ENCODE results near the gene FNBP1L. TPM values are rescaled to one million over a fixed set of nuclear protein-coding genes. Genes with fewer than 3 reads are reported as not detected.

FNBP1L gene
- total RNA-seq, 2 experiments from 2014 or later: 0.13 TPM

GRCh38 chr1:93483200-93483599 lies 35.3 kb downstream of the FNBP1L start:
- H3K4me1 ChIP-seq (ENCODE audit: insufficient read depth, low read length, poor library complexity, severe bottlenecking): no peaks in the 10 kb centered on the region
- no peaks in the 10 kb centered on the region for H3K79me2 ChIP-seq (ENCODE audit: insufficient read depth, low read depth, low read length)
- BruUV-seq (replicated peaks): no TSS peak
- peaks cover 5% of the 10 kb centered on the region; the same call in 1 of the 2 replicates for H3K9me3 ChIP-seq (ENCODE audit: low read length)
- H3K9me2 ChIP-seq (ENCODE audit: insufficient read depth, low read length): no peaks in the 10 kb centered on the region
- no peak for TF ChIP-seq EZH2phosphoT487 (IDR thresholded peaks at IDR 0.05; ENCODE audit: borderline replicate concordance, low read depth, low read length)
- no peak for TF ChIP-seq CTCF (conservative IDR thresholded peaks at IDR 0.05; ENCODE audit: low read length)
- no peak overlapping the region for H3K4me3 ChIP-seq (ENCODE audit: low read depth, low read length, poor library complexity, severe bottlenecking)
- POLR2A ChIA-PET: no interaction called here
- CTCF ChIA-PET (ENCODE audit: unreplicated experiment): no interaction called here
- no peaks in the 10 kb centered on the region for H4K20me1 ChIP-seq (ENCODE audit: insufficient read depth, low read length)
- H3K27ac ChIP-seq (ENCODE audit: low read depth, low read length, poor library complexity, severe bottlenecking): no peak overlapping the region
- H3K4me2 ChIP-seq (ENCODE audit: low read length): no peak overlapping the region
- no peak for DNase-seq (ENCODE audit: low spot score)
- H3K36me3 ChIP-seq (ENCODE audit: insufficient read depth, low read length): no peaks in the 10 kb centered on the region
- no peak overlapping the region for H2AFZ ChIP-seq (ENCODE audit: low read length)
- intact Hi-C loops (cut with micrococcal nuclease; ENCODE audit: unreplicated experiment): no loop called here

- no peak for TF ChIP-seq CTCF (conservative IDR thresholded peaks at IDR 0.05; ENCODE audit: low read length)
- no peak overlapping the region for H3K27ac ChIP-seq (ENCODE audit: low read depth, low read length, poor library complexity, severe bottlenecking)
- H2AFZ ChIP-seq (ENCODE audit: low read length): no peak overlapping the region
- peaks cover 5% of the 10 kb centered on the region; the same call in 1 of the 2 replicates for H3K9me3 ChIP-seq (ENCODE audit: low read length)
- no peaks in the 10 kb centered on the region for H3K36me3 ChIP-seq (ENCODE audit: insufficient read depth, low read length)
- H4K20me1 ChIP-seq (ENCODE audit: insufficient read depth, low read length): no peaks in the 10 kb centered on the region
- no peaks in the 10 kb centered on the region for H3K9me2 ChIP-seq (ENCODE audit: insufficient read depth, low read length)
- BruUV-seq (replicated peaks): no TSS peak
- no peak overlapping the region for H3K4me2 ChIP-seq (ENCODE audit: low read length)
- no peaks in the 10 kb centered on the region for H3K4me1 ChIP-seq (ENCODE audit: insufficient read depth, low read length, poor library complexity, severe bottlenecking)
- ChIA-PET POLR2A (interaction anchor here (0.6 kb wide), 3 partner anchors 28 to 499 kb away, joined by 3 to 4 read pairs (median 3); no protein-coding TSS in a partner anchor), CTCF (ENCODE audit: unreplicated experiment) (no interaction called here)
- no peak for DNase-seq (ENCODE audit: low spot score)
- H3K79me2 ChIP-seq (ENCODE audit: insufficient read depth, low read depth, low read length): no peaks in the 10 kb centered on the region
- intact Hi-C loops (cut with micrococcal nuclease; ENCODE audit: unreplicated experiment): no loop called here
- no peak overlapping the region for H3K4me3 ChIP-seq (ENCODE audit: low read depth, low read length, poor library complexity, severe bottlenecking)
Observed at GRCh38 chr1:93483606-93484005, 35.7 kb downstream of the FNBP1L start.

GRCh38 chr1:93488207-93488606 lies 40.3 kb downstream of the FNBP1L start:
- H3K4me1 ChIP-seq (ENCODE audit: insufficient read depth, low read length, poor library complexity, severe bottlenecking): no peaks in the 10 kb centered on the region
- no peak overlapping the region for H3K4me3 ChIP-seq (ENCODE audit: low read depth, low read length, poor library complexity, severe bottlenecking)
- no peak for DNase-seq (ENCODE audit: low spot score)
- POLR2A ChIA-PET: interaction anchor here (0.6 to 1.0 kb wide), 2 partner anchors 54 to 466 kb away, joined by 3 to 5 read pairs; no protein-coding TSS in a partner anchor
- H3K27ac ChIP-seq (ENCODE audit: low read depth, low read length, poor library complexity, severe bottlenecking): no peak overlapping the region
- no peak overlapping the region for H3K4me2 ChIP-seq (ENCODE audit: low read length)
- BruUV-seq (replicated peaks): no TSS peak
- no peaks in the 10 kb centered on the region for H3K9me3 ChIP-seq (ENCODE audit: low read length)
- H2AFZ ChIP-seq (ENCODE audit: low read length): no peak overlapping the region
- H3K79me2 ChIP-seq (ENCODE audit: insufficient read depth, low read depth, low read length): no peaks in the 10 kb centered on the region
- no peaks in the 10 kb centered on the region for H3K36me3 ChIP-seq (ENCODE audit: insufficient read depth, low read length)
- H3K9me2 ChIP-seq (ENCODE audit: insufficient read depth, low read length): no peaks in the 10 kb centered on the region
- no peaks in the 10 kb centered on the region for H4K20me1 ChIP-seq (ENCODE audit: insufficient read depth, low read length)
- CTCF ChIA-PET (ENCODE audit: unreplicated experiment): no interaction called here
- TF ChIP-seq CTCF (conservative IDR thresholded peaks at IDR 0.05; ENCODE audit: low read length) (no peak), EZH2phosphoT487 (IDR thresholded peaks at IDR 0.05; ENCODE audit: borderline replicate concordance, low read depth, low read length) (no peak)
- intact Hi-C loops (cut with micrococcal nuclease; ENCODE audit: unreplicated experiment): no loop called here

Measured in OCI-LY7 (cell line).